A673 (cell line): Measurements from ENCODE around the gene HERC5. TPM values are rescaled to one million over a fixed set of nuclear protein-coding genes. Genes with fewer than 3 reads are reported as not detected.

Source experiments
- BruUV-seq: library from RNA; stranded (reverse); fragments of 400-500 nt; replicated peaks from 2 replicates; lab custom pipeline; 2021; lab: Mats Ljungman, UMichigan
- CTCF ChIA-PET: fragments of 300-600 bp; sonication (Branson Sonifier 250); formaldehyde crosslinking; loops from one replicate; lab custom pipeline; 2022; ENCODE audit warnings: antibody characterized with exemption; lab: Charles Lee
- POLR2A ChIA-PET: fragments of 300-600 bp; sonication (Branson Sonifier 250); formaldehyde crosslinking; loops from one replicate; lab custom pipeline; 2022; ENCODE audit warnings: antibody characterized with exemption; ENCODE audit not compliant: low non-redundant PET; lab: Charles Lee
- DNase-seq: peaks from one replicate; pipeline ENCODE4 v3.0.0-alpha.2; 2015; ENCODE audit warnings: low spot score
- H3K27ac ChIP-seq: fragments of 200-600 bp; sonication (generic); 2 replicates; pipeline ENCODE4 v1.5.1; 2016; ENCODE audit warnings: mixed run types, low read depth, mild to moderate bottlenecking, mixed read lengths, antibody characterized with exemption, low read length; ENCODE audit not compliant: poor library complexity, severe bottlenecking
- H3K27me3 ChIP-seq: fragments of 200-600 bp; sonication (generic); replicated peaks from 2 replicates; pipeline ENCODE4 v1.6.1; 2017; ENCODE audit warnings: mixed run types, low read depth, mild to moderate bottlenecking, mixed read lengths, antibody characterized with exemption, low read length; ENCODE audit not compliant: insufficient read depth, poor library complexity
- H3K36me3 ChIP-seq: fragments of 200-600 bp; sonication (generic); 2 replicates; pipeline ENCODE4 v1.6.1; 2016; ENCODE audit warnings: mixed run types, mild to moderate bottlenecking, mixed read lengths, antibody characterized with exemption, low read length; ENCODE audit not compliant: insufficient read depth, poor library complexity, severe bottlenecking
- H3K4me1 ChIP-seq: fragments of 200-600 bp; sonication (generic); 2 replicates; pipeline ENCODE4 v1.6.1; 2017; ENCODE audit warnings: mixed run types, mild to moderate bottlenecking, mixed read lengths, antibody characterized with exemption, low read length; ENCODE audit not compliant: insufficient read depth, poor library complexity, severe bottlenecking
- H3K4me3 ChIP-seq: fragments of 200-600 bp; sonication (generic); 2 replicates; pipeline ENCODE4 v1.5.1; 2016; ENCODE audit warnings: low read depth, mixed run types, mild to moderate bottlenecking, mixed read lengths, low read length; ENCODE audit not compliant: poor library complexity, severe bottlenecking
- H3K9me3 ChIP-seq: fragments of 200-600 bp; sonication (generic); 2 replicates; pipeline ENCODE4 v1.6.1; 2016; ENCODE audit warnings: mixed run types, low read depth, mild to moderate bottlenecking, mixed read lengths, antibody characterized with exemption, low read length; ENCODE audit not compliant: poor library complexity, severe bottlenecking
- EZH2 ChIP-seq: fragments of 200-600 bp; sonication (generic); IDR thresholded peaks from 2 replicates; pipeline ENCODE4 v1.6.1; 2017; ENCODE audit warnings: borderline replicate concordance, low read depth, mild to moderate bottlenecking, mixed read lengths, antibody characterized with exemption, low read length; ENCODE audit not compliant: poor library complexity, severe bottlenecking
- intact Hi-C: fragments of 100-400 bp; cut with micrococcal nuclease; formaldehyde crosslinking; loops from one replicate; pipeline ENCODE4 v1.10.0; 2022; ENCODE audit not compliant: unreplicated experiment
- total RNA-seq: library from RNA; stranded (reverse); gene quantifications from 2 replicates; pipeline ENCODE4 v1.2.3, GENCODE V29; 2021
- TF ChIP-seq, protein P1 (sequence below): fragments of 300-800, 200-600 bp; sonication (generic); conservative IDR thresholded peaks from 2 replicates; pipeline ENCODE4 v1.5.1; 2017; ENCODE audit warnings: low read depth, mild to moderate bottlenecking, antibody characterized with exemption, low read length, moderate library complexity, mixed read lengths

The HERC5 gene
- total RNA-seq, 1 experiment from 2014 or later, result 0.54 TPM

DNA sequence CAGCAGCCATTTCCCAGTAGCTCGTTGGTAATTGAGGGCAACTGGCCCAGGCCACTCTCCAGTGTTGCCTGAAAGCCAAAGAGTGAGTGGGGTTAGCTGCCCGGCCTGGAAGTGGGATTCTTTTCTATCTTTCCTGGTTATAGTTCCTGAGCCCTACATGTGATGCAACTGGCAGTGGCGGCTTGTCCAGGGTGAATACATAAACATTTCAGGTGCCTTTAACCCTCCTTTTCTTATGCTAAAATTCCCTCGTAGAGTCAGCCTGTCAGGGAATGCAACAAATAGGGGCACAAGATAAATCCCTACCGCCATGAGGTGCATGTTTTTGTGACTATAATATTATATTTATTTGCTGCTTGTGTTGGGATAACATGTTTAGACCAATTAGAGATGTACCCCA lies 13.4 kb upstream of the HERC5 start:
- ChIA-PET CTCF (no interaction called here), POLR2A (no interaction called here)
- DNase-seq, result no peak
- no peak overlapping the region for H3K27ac ChIP-seq
- H3K9me3 ChIP-seq, result no peaks in the 10 kb centered on the region
- no peaks in the 10 kb centered on the region for H3K27me3 ChIP-seq
- H3K4me3 ChIP-seq, result no peak overlapping the region
- H3K4me1 ChIP-seq, result no peaks in the 10 kb centered on the region
- no TSS peak for BruUV-seq
- intact Hi-C loops, result no loop called here
- no peaks in the 10 kb centered on the region for H3K36me3 ChIP-seq
- TF ChIP-seq, protein P1, sequence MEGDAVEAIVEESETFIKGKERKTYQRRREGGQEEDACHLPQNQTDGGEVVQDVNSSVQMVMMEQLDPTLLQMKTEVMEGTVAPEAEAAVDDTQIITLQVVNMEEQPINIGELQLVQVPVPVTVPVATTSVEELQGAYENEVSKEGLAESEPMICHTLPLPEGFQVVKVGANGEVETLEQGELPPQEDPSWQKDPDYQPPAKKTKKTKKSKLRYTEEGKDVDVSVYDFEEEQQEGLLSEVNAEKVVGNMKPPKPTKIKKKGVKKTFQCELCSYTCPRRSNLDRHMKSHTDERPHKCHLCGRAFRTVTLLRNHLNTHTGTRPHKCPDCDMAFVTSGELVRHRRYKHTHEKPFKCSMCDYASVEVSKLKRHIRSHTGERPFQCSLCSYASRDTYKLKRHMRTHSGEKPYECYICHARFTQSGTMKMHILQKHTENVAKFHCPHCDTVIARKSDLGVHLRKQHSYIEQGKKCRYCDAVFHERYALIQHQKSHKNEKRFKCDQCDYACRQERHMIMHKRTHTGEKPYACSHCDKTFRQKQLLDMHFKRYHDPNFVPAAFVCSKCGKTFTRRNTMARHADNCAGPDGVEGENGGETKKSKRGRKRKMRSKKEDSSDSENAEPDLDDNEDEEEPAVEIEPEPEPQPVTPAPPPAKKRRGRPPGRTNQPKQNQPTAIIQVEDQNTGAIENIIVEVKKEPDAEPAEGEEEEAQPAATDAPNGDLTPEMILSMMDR, result no peak
- TF ChIP-seq EZH2, result no peak

DNA sequence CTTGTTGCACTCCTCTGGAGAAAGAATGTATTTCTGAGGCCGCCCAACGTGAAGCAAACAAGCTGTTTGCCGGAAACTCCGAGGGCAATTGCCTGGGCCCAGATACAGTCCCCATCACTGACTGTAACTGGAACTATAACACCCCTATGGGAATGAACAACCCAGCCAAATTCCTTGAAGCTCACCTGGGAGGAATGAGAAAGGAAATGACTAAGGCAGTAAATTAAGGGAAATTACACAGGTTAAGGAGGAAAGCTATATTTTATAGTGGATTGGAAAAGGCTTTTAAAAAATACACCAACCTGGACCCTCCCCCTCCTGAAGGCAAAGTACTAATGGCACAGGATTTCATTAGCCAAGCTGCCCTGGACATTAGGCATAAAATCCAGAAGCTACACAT lies 11.7 kb upstream of the HERC5 start:
- H3K27me3 ChIP-seq, result no peaks in the 10 kb centered on the region
- H3K9me3 ChIP-seq, result no peaks in the 10 kb centered on the region
- ChIA-PET POLR2A (no interaction called here), CTCF (no interaction called here)
- no peak overlapping the region for H3K4me3 ChIP-seq
- TF ChIP-seq, protein P1, result no peak
- no peak for TF ChIP-seq EZH2
- H3K36me3 ChIP-seq, result no peaks in the 10 kb centered on the region
- no peak overlapping the region for H3K27ac ChIP-seq
- no peak for DNase-seq
- intact Hi-C loops, result no loop called here
- BruUV-seq, result no TSS peak
- no peaks in the 10 kb centered on the region for H3K4me1 ChIP-seq

DNA sequence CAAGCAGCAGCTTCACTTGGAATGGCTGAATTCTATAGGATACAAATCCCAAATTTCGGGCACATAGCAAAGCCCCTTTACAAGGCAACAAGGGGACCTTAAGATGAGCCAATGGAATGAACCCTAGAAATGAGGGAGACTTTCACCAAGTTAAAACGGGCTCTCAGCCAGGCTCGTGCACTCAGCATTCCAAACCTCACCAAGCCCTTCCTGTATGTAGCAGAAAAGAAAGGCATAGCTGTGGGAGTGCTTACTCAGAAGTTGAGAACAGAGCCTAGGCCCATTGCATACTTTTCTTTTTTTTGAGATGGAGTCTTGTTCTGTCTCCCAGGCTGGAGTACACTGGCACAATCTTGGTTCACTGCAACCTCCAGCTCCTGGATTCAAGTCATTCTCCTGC lies 10.8 kb upstream of the HERC5 start:
- CTCF ChIA-PET, result no interaction called here
- H3K27me3 ChIP-seq, result no peaks in the 10 kb centered on the region
- no TSS peak for BruUV-seq

More for the DNA sequence above, 10.8 kb upstream of the HERC5 start:
- POLR2A ChIA-PET, result no interaction called here
- H3K4me1 ChIP-seq, result no peaks in the 10 kb centered on the region
- DNase-seq, result no peak
- no peak overlapping the region for H3K27ac ChIP-seq
- no peaks in the 10 kb centered on the region for H3K9me3 ChIP-seq
- no peaks in the 10 kb centered on the region for H3K36me3 ChIP-seq
- H3K4me3 ChIP-seq, result no peak overlapping the region
- TF ChIP-seq EZH2, result no peak
- TF ChIP-seq, protein P1, result no peak
- intact Hi-C loops, result no loop called here
